GM18502 (cell line): ENCODE results near the gene CNTN5.

Source experiments
- ATAC-seq: cut with Tn5 transposase; IDR thresholded peaks from one replicate; pipeline ENCODE4 v1.9.1; 2021; ENCODE audit warnings: mild to moderate bottlenecking; ENCODE audit not compliant: unreplicated experiment, poor library complexity

CNTN5 gene

DNA sequence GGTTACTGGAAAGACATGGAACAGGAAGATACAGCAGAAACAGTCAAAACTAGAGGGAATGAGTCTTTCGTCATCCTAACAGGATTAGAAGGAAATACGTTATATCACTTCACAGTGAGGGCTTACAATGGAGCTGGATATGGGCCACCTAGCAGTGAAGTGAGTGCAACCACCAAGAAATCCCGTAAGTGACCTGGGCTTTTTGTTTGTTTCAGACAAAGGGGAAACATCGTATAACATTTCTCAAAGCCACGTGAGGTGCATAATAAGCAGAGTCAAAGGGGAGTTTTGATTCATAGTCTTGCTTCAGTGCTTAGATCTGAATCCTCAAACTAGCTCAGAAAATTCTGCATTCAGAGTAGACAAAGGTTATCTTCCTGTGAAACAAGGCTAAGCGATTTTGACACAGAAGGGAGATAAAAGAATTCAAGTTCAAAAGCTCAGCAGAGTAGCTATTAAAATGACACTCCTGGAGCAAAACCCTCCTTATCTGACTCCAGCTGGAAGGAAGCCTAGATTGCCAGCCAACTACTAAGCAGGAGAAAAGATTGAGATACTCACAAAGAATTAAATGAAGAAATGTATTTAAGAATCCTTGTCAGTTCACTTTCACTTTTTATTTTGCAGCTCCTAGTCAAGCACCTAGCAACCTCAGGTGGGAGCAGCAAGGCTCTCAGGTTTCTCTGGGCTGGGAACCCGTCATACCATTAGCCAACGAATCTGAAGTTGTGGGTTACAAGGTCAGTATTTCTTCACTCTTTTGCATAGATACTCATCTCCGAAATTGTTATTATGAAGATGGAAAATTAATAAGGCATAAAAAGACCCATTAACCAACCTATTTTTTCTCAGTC is 1319.9 kb downstream of the CNTN5 start:
- no peak for ATAC-seq

DNA sequence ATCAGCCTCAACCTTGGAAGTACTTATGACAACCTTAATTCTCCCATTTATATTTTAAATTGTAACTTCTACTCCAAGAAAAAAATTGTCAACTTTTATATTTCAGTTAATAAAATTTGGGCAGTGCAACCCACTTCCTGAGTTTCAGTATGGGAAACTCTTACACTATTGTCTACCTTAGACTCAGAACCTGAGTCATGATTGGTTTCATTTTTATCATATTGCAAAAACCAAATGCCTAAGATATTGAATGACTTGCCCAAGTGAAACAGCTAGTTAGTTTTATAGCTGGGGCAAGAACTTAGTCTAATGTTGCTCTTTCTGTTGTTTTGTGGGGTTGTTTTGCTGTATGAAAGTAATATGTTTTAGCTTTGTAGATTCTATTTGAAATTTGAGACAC is 1332.3 kb downstream of the CNTN5 start:
- no peak for ATAC-seq

DNA sequence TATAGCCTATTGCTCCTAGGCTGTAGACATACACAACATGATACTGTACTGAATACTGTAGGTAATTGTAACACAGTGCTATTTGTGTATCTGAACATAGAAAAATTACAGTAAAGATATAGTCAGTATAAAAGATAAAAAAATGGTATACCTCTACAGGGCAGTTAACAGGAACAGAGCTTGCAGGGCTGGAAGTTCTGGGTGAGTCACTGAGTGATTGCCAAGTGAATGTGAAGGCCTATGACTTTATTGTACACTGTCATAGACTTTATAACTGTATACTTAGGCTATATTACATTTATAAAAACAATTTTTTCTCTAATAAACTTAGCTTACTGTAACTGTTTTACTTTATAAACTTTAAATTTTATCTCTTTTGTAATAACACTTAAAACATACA is 1334.0 kb downstream of the CNTN5 start:
- no peak for ATAC-seq

DNA sequence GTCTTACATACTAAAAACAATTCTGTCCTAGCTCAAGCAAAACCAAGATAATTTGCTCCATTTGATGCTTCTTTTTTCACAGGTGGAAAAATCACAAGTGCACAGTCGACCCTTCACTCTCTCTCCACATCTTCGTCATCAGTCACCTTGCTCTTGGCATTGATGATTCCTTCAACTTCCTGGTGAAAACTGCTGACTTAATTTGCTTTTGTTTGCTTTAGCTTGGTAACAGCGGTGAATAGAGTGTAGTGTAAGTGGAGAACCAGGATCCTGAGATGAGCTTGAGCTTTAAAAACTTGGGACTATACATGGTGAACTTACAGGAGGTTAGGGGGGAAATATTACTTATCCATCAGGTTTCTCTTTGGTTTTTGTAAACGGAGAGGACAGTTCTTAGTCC is 1335.3 kb downstream of the CNTN5 start:
- no peak for ATAC-seq

- no peak for ATAC-seq
Measured at GRCh38 chr11:100359281-100359680, 1338.5 kb downstream of the CNTN5 start.

DNA sequence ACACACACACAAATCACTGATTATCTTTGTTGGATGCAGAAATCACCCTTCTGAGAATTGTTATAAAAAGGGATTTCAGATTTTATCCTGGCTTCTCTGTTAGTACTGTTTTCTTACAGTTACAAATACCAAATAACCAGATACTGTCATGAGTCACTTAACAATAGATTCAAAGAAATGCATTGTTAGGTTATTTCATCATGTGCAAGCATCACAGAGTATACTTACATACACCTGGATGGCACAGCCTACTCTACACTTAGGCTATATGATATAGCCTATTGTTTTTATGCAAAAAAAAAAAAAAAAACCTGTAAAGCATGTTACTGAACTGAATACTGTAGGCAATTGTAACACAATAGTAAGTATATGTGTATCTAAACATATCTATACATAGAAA is 1347.1 kb downstream of the CNTN5 start:
- no peak for ATAC-seq

DNA sequence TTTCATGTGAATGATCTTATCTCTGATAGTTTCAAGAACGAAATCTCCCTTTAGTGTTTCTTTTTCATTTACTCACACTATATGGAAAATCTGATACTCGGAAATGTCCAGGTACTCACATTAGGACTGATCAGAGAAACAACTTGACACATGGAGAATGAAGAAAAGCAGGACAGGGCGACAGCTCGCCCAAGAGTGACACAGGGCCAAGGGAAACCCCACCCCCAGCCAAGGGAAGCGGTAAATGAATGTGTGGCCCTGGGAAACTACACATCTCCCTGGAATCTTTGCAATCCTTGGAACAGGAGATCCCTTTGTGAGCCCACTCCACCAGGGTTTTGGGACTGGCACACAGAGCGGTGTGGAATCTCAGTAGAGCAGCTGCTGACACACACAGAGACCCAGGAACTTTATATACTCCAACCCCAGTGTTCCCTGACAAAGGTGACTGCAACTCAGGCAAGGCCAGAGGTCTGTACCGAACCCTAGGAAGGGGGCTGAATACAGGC is 1362.7 kb downstream of the CNTN5 start:
- no peak for ATAC-seq

- ATAC-seq = no peak
Measured at GRCh38 chr11:100396266-100396665, 1375.5 kb downstream of the CNTN5 start.

GRCh38 chr11:100397401-100397800 is 1376.7 kb downstream of the CNTN5 start:
- ATAC-seq = no peak

DNA sequence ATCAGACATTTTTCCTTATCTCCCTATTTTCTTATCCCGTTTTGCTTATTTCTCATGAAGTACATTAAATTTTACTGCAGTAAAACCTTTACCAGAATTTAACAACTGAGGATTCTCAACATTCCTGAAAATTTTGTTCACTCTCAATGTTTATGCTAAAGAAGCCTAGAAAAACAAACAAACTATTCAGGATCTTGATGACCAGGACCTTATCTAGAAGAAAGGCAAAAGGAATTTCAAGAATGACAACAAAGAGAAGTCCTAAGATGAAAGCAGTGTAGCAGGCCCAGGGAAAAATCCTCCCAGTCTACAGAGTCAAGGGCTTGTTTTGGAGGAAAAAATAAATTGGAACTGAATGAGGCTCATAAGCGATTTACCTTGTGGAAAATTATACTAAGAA is 1383.1 kb downstream of the CNTN5 start:
- no peak for ATAC-seq

GRCh38 chr11:100404907-100405306 is 1384.2 kb downstream of the CNTN5 start:
- no peak for ATAC-seq
